HG03175 (cell line): ENCODE data around the gene PDE9A.
"Not testable (repeated sequence)": the region's sequence is repeated elsewhere in the genome, so short reads cannot be mapped to it uniquely, and the experiment has no call there.

ENCODE experiments used
- ATAC-seq: cut with Tn5 transposase; IDR thresholded peaks from one replicate; pipeline ENCODE4 v1.9.1; 2021; ENCODE audit warnings: mild to moderate bottlenecking, moderate library complexity; ENCODE audit not compliant: unreplicated experiment

Gene PDE9A

GRCh38 chr21:42624095-42624790 is 29.2 kb upstream of the PDE9A start:
- ATAC-seq: no peak

GRCh38 chr21:42624936-42625335 is 28.5 kb upstream of the PDE9A start:
- ATAC-seq: no peak

- ATAC-seq: no peak
These were observed 27.2 kb upstream of the PDE9A start for GRCh38 chr21:42626171-42626570.

- ATAC-seq: no peak
These were observed 25.7 kb upstream of the PDE9A start for GRCh38 chr21:42627527-42628289.

- ATAC-seq: not testable (repeated sequence)
These were observed 24.9 kb upstream of the PDE9A start for GRCh38 chr21:42628466-42629061.

GRCh38 chr21:42629933-42630589 is 23.4 kb upstream of the PDE9A start:
- no peak for ATAC-seq

- no peak for ATAC-seq
These were observed 22.8 kb upstream of the PDE9A start for GRCh38 chr21:42630626-42631025.

GRCh38 chr21:42631142-42631541 is 22.3 kb upstream of the PDE9A start:
- no peak for ATAC-seq

- no peak for ATAC-seq
These were observed 21.1 kb upstream of the PDE9A start for GRCh38 chr21:42632336-42632751.

- ATAC-seq: no peak
These were observed 20.4 kb upstream of the PDE9A start for GRCh38 chr21:42632771-42633690.

- ATAC-seq: no peak
These were observed 19.6 kb upstream of the PDE9A start for GRCh38 chr21:42633858-42634257.

- no peak for ATAC-seq
These were observed 17.4 kb upstream of the PDE9A start for GRCh38 chr21:42635848-42636519.

GRCh38 chr21:42636520-42637266 is 16.7 kb upstream of the PDE9A start:
- no peak for ATAC-seq

- no peak for ATAC-seq
These were observed 16.0 kb upstream of the PDE9A start for GRCh38 chr21:42637267-42638041.

- no peak for ATAC-seq
These were observed 15.1 kb upstream of the PDE9A start for GRCh38 chr21:42638266-42638863.

GRCh38 chr21:42639646-42640152 is 13.7 kb upstream of the PDE9A start:
- no peak for ATAC-seq

GRCh38 chr21:42640486-42640885 is 12.9 kb upstream of the PDE9A start:
- no peak for ATAC-seq
